Measurements from ENCODE around the gene SPRY4. TPM values are rescaled to one million over a fixed set of nuclear protein-coding genes. Genes with fewer than 3 reads are reported as not detected.
"Not testable (repeated sequence)": the region's sequence is repeated elsewhere in the genome, so short reads cannot be mapped to it uniquely, and the experiment has no call there.

Gene SPRY4
- total and polyA plus RNA-seq, 9 donors = 26.4 to 89.4 (median 59.4) TPM

- Histone ChIP-seq H3K27ac (ENCODE audit: low read length) (peak overlapping the region; percentile 9), H3K27me3 (ENCODE audit: control insufficient read depth, insufficient read depth, low read length) (peaks cover 8% of the 10 kb centered on the region), H3K36me3 (ENCODE audit: control insufficient read depth, insufficient read depth, low read length) (no peaks in the 10 kb centered on the region), H3K9me3 (replicated peaks; ENCODE audit: control insufficient read depth, low read depth, low read length) (no peaks in the 10 kb centered on the region), H3K4me1 (ENCODE audit: control insufficient read depth, insufficient read depth, low read length) (peaks cover 39% of the 10 kb centered on the region), H3K4me3 (ENCODE audit: low read length) (no peak overlapping the region)
- peak; percentile 74 for DNase-seq
- 75% methylated on average over 5 of the region's 5 CpGs for WGBS (ENCODE audit: insufficient coverage)
These were observed 33.8 kb upstream of the SPRY4 start for GRCh38 chr5:142358648-142359047.

GRCh38 chr5:142358121-142358520 lies 33.3 kb upstream of the SPRY4 start:
- H3K27me3 ChIP-seq (ENCODE audit: control insufficient read depth, insufficient read depth, low read length) = peaks cover 11% of the 10 kb centered on the region
- no peaks in the 10 kb centered on the region for H3K36me3 ChIP-seq (ENCODE audit: control insufficient read depth, insufficient read depth, low read length)
- H3K4me3 ChIP-seq (ENCODE audit: low read length) = no peak overlapping the region
- H3K4me1 ChIP-seq (ENCODE audit: control insufficient read depth, insufficient read depth, low read length) = peaks cover 37% of the 10 kb centered on the region
- H3K9me3 ChIP-seq (replicated peaks; ENCODE audit: control insufficient read depth, low read depth, low read length) = no peaks in the 10 kb centered on the region
- peak overlapping the region; percentile 97 for H3K27ac ChIP-seq (ENCODE audit: low read length)
- DNase-seq = no peak
- 82% methylated on average over 1 of the region's 5 CpGs for WGBS (ENCODE audit: insufficient coverage)

- Histone ChIP-seq H3K27me3 (ENCODE audit: control insufficient read depth, insufficient read depth, low read length) (peaks cover 12% of the 10 kb centered on the region), H3K4me3 (ENCODE audit: low read length) (peak overlapping the region; percentile 58), H3K9me3 (replicated peaks; ENCODE audit: control insufficient read depth, low read depth, low read length) (no peaks in the 10 kb centered on the region), H3K36me3 (ENCODE audit: control insufficient read depth, insufficient read depth, low read length) (no peaks in the 10 kb centered on the region), H3K4me1 (ENCODE audit: control insufficient read depth, insufficient read depth, low read length) (peaks cover 32% of the 10 kb centered on the region), H3K27ac (ENCODE audit: low read length) (peak overlapping the region; percentile 97)
- 18% methylated on average over 8 of the region's 14 CpGs for WGBS (ENCODE audit: insufficient coverage)
- no peak for DNase-seq
These were observed 32.8 kb upstream of the SPRY4 start for GRCh38 chr5:142357469-142358090.

- H3K4me3 ChIP-seq (ENCODE audit: low read length) = peak overlapping the region; percentile 58
- H3K4me1 ChIP-seq (ENCODE audit: control insufficient read depth, insufficient read depth, low read length) = peaks cover 28% of the 10 kb centered on the region
- H3K27me3 ChIP-seq (ENCODE audit: control insufficient read depth, insufficient read depth, low read length) = peaks cover 12% of the 10 kb centered on the region
- H3K36me3 ChIP-seq (ENCODE audit: control insufficient read depth, insufficient read depth, low read length) = no peaks in the 10 kb centered on the region
- H3K27ac ChIP-seq (ENCODE audit: low read length) = peak overlapping the region; percentile 97
- peak; percentile 97 for DNase-seq
- no peaks in the 10 kb centered on the region for H3K9me3 ChIP-seq (replicated peaks; ENCODE audit: control insufficient read depth, low read depth, low read length)
- under 1% methylated on average over 73 of the region's 82 CpGs for WGBS (ENCODE audit: insufficient coverage)
These were observed 32.1 kb upstream of the SPRY4 start for GRCh38 chr5:142356716-142357468.

GRCh38 chr5:142356349-142356715 lies 31.5 kb upstream of the SPRY4 start:
- H3K36me3 ChIP-seq (ENCODE audit: control insufficient read depth, insufficient read depth, low read length) = no peaks in the 10 kb centered on the region
- H3K27me3 ChIP-seq (ENCODE audit: control insufficient read depth, insufficient read depth, low read length) = peaks cover 12% of the 10 kb centered on the region
- WGBS (ENCODE audit: insufficient coverage) = no CpG with 5 or more reads among the region's 14 CpGs
- peak overlapping the region; percentile 97 for H3K27ac ChIP-seq (ENCODE audit: low read length)
- H3K4me3 ChIP-seq (ENCODE audit: low read length) = peak overlapping the region; percentile 58
- DNase-seq = peak; percentile 84
- H3K4me1 ChIP-seq (ENCODE audit: control insufficient read depth, insufficient read depth, low read length) = peaks cover 28% of the 10 kb centered on the region
- H3K9me3 ChIP-seq (replicated peaks; ENCODE audit: control insufficient read depth, low read depth, low read length) = no peaks in the 10 kb centered on the region

GRCh38 chr5:142353071-142353472 lies 28.3 kb upstream of the SPRY4 start:
- Histone ChIP-seq H3K27me3 (ENCODE audit: control insufficient read depth, insufficient read depth, low read length) (peaks cover 9% of the 10 kb centered on the region), H3K4me1 (ENCODE audit: control insufficient read depth, insufficient read depth, low read length) (peaks cover 13% of the 10 kb centered on the region), H3K27ac (ENCODE audit: low read length) (no peak overlapping the region), H3K4me3 (ENCODE audit: low read length) (no peak overlapping the region), H3K9me3 (replicated peaks; ENCODE audit: control insufficient read depth, low read depth, low read length) (no peaks in the 10 kb centered on the region), H3K36me3 (ENCODE audit: control insufficient read depth, insufficient read depth, low read length) (no peaks in the 10 kb centered on the region)
- 61% methylated on average over 2 of the region's 4 CpGs for WGBS (ENCODE audit: insufficient coverage)
- DNase-seq = no peak

- DNase-seq = no peak
- H3K9me3 ChIP-seq (replicated peaks; ENCODE audit: control insufficient read depth, low read depth, low read length) = peaks cover 10% of the 10 kb centered on the region
- peaks cover 3% of the 10 kb centered on the region for H3K27me3 ChIP-seq (ENCODE audit: control insufficient read depth, insufficient read depth, low read length)
- H3K27ac ChIP-seq (ENCODE audit: low read length) = no peak overlapping the region
- H3K36me3 ChIP-seq (ENCODE audit: control insufficient read depth, insufficient read depth, low read length) = no peaks in the 10 kb centered on the region
- no peak overlapping the region for H3K4me3 ChIP-seq (ENCODE audit: low read length)
- no peaks in the 10 kb centered on the region for H3K4me1 ChIP-seq (ENCODE audit: control insufficient read depth, insufficient read depth, low read length)
These were observed 25.2 kb upstream of the SPRY4 start for GRCh38 chr5:142350021-142350420.

GRCh38 chr5:142346706-142347105 lies 21.9 kb upstream of the SPRY4 start:
- Histone ChIP-seq H3K27me3 (ENCODE audit: control insufficient read depth, insufficient read depth, low read length) (no peaks in the 10 kb centered on the region), H3K36me3 (ENCODE audit: control insufficient read depth, insufficient read depth, low read length) (no peaks in the 10 kb centered on the region), H3K4me3 (ENCODE audit: low read length) (no peak overlapping the region), H3K4me1 (ENCODE audit: control insufficient read depth, insufficient read depth, low read length) (no peaks in the 10 kb centered on the region), H3K9me3 (replicated peaks; ENCODE audit: control insufficient read depth, low read depth, low read length) (peaks cover 21% of the 10 kb centered on the region), H3K27ac (ENCODE audit: low read length) (no peak overlapping the region)
- DNase-seq = no peak
- WGBS (ENCODE audit: insufficient coverage) = no CpG with 5 or more reads among the region's 2 CpGs

GRCh38 chr5:142344915-142345314 lies 20.1 kb upstream of the SPRY4 start:
- not testable (repeated sequence) for H3K4me3 ChIP-seq (ENCODE audit: low read length); DNase-seq; H3K36me3 ChIP-seq (ENCODE audit: control insufficient read depth, insufficient read depth, low read length); H3K27me3 ChIP-seq (ENCODE audit: control insufficient read depth, insufficient read depth, low read length); H3K4me1 ChIP-seq (ENCODE audit: control insufficient read depth, insufficient read depth, low read length); H3K27ac ChIP-seq (ENCODE audit: low read length)
- no CpG with 5 or more reads among the region's 3 CpGs for WGBS (ENCODE audit: insufficient coverage)
- H3K9me3 ChIP-seq (replicated peaks; ENCODE audit: control insufficient read depth, low read depth, low read length) = peaks cover 21% of the 10 kb centered on the region

- 95% methylated on average over 4 of the region's 4 CpGs for WGBS (ENCODE audit: insufficient coverage)
- no peaks in the 10 kb centered on the region for H3K36me3 ChIP-seq (ENCODE audit: control insufficient read depth, insufficient read depth, low read length)
- no peaks in the 10 kb centered on the region for H3K4me1 ChIP-seq (ENCODE audit: control insufficient read depth, insufficient read depth, low read length)
- no peak overlapping the region for H3K4me3 ChIP-seq (ENCODE audit: low read length)
- H3K27me3 ChIP-seq (ENCODE audit: control insufficient read depth, insufficient read depth, low read length) = no peaks in the 10 kb centered on the region
- peaks cover 21% of the 10 kb centered on the region for H3K9me3 ChIP-seq (replicated peaks; ENCODE audit: control insufficient read depth, low read depth, low read length)
- H3K27ac ChIP-seq (ENCODE audit: low read length) = no peak overlapping the region
- DNase-seq = no peak
These were observed 18.7 kb upstream of the SPRY4 start for GRCh38 chr5:142343531-142343930.
